Measurements from ENCODE around the gene ADM5.

Gene ADM5

DNA sequence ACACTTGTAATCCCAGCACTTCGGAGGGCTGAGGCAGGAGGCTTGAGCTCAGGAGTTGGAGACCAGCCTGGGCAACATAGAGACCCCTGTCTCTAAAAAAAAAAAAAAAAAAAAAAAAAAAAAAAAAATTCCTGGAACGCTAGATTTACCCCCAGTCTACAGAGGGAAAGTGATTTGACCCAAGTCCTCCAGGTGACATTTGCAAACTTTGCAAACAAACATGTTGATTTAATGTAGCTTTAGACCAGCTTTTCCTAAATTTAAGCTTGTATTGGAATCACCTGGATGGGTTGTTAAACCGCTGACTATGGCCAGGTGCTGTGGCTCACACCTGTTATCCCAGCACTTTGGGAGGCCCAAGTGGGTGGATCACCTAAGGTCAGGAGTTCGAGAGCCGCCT lies 10.0 kb downstream of the ADM5 start:
- H3K36me3 ChIP-seq (ENCODE audit: control insufficient read depth, insufficient read depth, low read length) = no peaks in the 10 kb centered on the region

DNA sequence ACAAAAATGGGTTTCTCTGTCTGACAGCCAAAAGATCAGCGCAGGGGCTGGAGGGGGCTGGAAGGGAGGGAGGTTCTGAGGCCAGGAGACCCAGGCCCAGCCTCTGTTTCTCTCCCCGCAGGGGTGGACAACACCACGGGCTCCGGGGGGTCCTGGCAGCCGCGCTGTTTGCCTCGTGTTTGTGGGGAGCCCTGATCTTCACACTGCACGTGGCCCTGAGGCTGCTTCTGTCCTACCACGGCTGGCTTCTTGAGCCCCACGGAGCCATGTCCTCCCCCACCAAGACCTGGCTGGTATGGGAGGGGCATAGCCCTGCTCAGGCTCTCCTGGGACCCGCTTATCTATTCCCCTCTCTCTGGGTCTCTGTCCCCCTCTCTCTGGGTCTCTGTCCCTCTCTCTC lies 11.2 kb downstream of the ADM5 start:
- no peaks in the 10 kb centered on the region for H3K36me3 ChIP-seq (ENCODE audit: control insufficient read depth, insufficient read depth, low read length)
- no peak for DNase-seq
- no peak overlapping the region for H3K4me3 ChIP-seq (ENCODE audit: insufficient read depth, low read depth, low read length, poor library complexity, severe bottlenecking)
- H3K9me3 ChIP-seq (ENCODE audit: control insufficient read depth, low read length) = no peaks in the 10 kb centered on the region
- H3K27me3 ChIP-seq (replicated peaks; ENCODE audit: control insufficient read depth, insufficient read depth, low read length, poor library complexity, severe bottlenecking) = peaks cover 2% of the 10 kb centered on the region
- H3K27ac ChIP-seq (ENCODE audit: insufficient read depth, low read length, poor library complexity, severe bottlenecking) = no peak overlapping the region
- no peaks in the 10 kb centered on the region for H3K4me1 ChIP-seq (ENCODE audit: control insufficient read depth, insufficient read depth, low read length, poor library complexity, severe bottlenecking)

More for the DNA sequence above, 10.0 kb downstream of the ADM5 start:
- no peak for DNase-seq
- no peaks in the 10 kb centered on the region for H3K4me1 ChIP-seq (ENCODE audit: control insufficient read depth, insufficient read depth, low read length, poor library complexity, severe bottlenecking)
- no peaks in the 10 kb centered on the region for H3K9me3 ChIP-seq (ENCODE audit: control insufficient read depth, low read length)
- H3K27me3 ChIP-seq (replicated peaks; ENCODE audit: control insufficient read depth, insufficient read depth, low read length, poor library complexity, severe bottlenecking) = peaks cover 2% of the 10 kb centered on the region
- H3K27ac ChIP-seq (ENCODE audit: insufficient read depth, low read length, poor library complexity, severe bottlenecking) = no peak overlapping the region
- H3K4me3 ChIP-seq (ENCODE audit: insufficient read depth, low read depth, low read length, poor library complexity, severe bottlenecking) = no peak overlapping the region

DNA sequence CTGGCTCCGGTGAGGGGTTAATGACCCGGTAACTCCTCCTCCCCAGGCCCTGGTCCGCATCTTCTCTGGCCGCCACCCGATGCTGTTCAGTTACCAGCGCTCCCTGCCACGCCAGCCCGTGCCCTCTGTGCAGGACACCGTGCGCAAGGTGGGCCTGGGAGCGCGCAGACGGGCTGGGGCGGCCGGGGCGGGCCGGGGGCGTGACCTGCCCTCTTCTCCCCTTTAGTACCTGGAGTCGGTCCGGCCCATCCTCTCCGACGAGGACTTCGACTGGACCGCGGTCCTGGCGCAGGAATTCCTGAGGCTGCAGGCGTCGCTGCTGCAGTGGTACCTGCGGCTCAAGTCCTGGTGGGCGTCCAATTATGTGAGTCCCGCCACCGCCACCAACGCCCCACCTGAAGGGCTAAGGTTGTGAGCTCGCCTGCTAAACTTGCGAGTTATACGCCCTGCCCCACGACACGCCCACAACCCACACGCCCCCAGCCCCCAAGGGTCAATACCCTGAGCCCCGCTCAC lies 11.9 kb downstream of the ADM5 start:
- H3K36me3 ChIP-seq (ENCODE audit: control insufficient read depth, insufficient read depth, low read length) = no peaks in the 10 kb centered on the region
- no peaks in the 10 kb centered on the region for H3K9me3 ChIP-seq (ENCODE audit: control insufficient read depth, low read length)
- H3K4me1 ChIP-seq (ENCODE audit: control insufficient read depth, insufficient read depth, low read length, poor library complexity, severe bottlenecking) = no peaks in the 10 kb centered on the region
- H3K4me3 ChIP-seq (ENCODE audit: insufficient read depth, low read depth, low read length, poor library complexity, severe bottlenecking) = no peak overlapping the region
- H3K27me3 ChIP-seq (replicated peaks; ENCODE audit: control insufficient read depth, insufficient read depth, low read length, poor library complexity, severe bottlenecking) = peaks cover 2% of the 10 kb centered on the region
- DNase-seq = no peak
- H3K27ac ChIP-seq (ENCODE audit: insufficient read depth, low read length, poor library complexity, severe bottlenecking) = no peak overlapping the region

DNA sequence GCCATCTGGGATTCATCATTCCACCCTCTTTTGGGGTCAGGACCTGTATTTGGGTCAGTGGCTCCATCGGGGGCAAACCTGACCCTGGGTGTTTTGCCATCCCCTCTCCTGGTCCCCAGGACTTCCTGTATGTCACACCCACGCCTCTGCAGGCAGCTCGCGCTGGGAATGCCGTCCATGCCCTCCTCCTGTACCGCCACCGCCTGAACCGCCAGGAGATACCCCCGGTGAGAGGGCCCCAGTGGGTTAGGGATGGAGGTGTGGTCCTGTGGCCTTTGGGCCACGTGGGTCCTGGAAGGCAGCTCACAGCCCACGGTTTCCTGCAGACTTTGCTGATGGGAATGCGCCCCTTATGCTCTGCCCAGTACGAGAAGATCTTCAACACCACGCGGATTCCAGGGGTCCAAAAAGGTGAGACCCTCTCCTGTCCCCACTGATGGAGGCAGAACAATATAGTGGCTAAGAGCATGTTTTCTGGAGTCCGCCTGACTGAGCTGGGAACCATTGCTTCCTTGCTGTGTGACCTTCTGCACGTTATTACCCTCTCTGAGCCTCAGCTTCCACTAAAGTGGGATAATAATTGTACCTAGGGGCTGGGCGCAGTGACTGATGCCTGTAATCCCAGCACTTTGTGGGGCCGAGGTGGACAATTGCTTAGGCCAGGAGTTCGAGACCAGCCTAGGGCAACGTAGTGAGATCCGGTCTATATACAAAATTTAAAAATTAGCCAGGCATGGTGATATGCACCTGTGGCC lies 15.7 kb downstream of the ADM5 start:
- H3K36me3 ChIP-seq (ENCODE audit: control insufficient read depth, insufficient read depth, low read length) = no peaks in the 10 kb centered on the region
- H3K27me3 ChIP-seq (replicated peaks; ENCODE audit: control insufficient read depth, insufficient read depth, low read length, poor library complexity, severe bottlenecking) = peaks cover 2% of the 10 kb centered on the region
- H3K27ac ChIP-seq (ENCODE audit: insufficient read depth, low read length, poor library complexity, severe bottlenecking) = no peak overlapping the region
- no peaks in the 10 kb centered on the region for H3K9me3 ChIP-seq (ENCODE audit: control insufficient read depth, low read length)
- DNase-seq = no peak
- H3K4me1 ChIP-seq (ENCODE audit: control insufficient read depth, insufficient read depth, low read length, poor library complexity, severe bottlenecking) = no peaks in the 10 kb centered on the region
- no peak overlapping the region for H3K4me3 ChIP-seq (ENCODE audit: insufficient read depth, low read depth, low read length, poor library complexity, severe bottlenecking)

DNA sequence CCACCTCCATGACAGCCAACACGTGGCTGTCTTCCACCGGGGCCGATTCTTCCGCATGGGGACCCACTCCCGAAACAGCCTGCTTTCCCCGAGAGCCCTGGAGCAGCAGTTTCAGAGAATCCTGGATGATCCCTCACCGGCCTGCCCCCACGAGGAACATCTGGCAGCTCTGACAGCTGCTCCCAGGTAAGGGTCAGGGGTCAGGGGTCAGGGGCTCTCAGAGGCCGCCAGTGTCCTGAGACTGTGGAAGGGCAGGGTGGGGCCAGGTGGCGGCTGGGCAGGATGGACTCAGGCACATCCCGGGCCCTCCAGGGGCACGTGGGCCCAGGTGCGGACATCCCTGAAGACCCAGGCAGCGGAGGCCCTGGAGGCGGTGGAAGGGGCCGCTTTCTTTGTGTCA lies 16.5 kb downstream of the ADM5 start:
- Histone ChIP-seq H3K27ac (ENCODE audit: insufficient read depth, low read length, poor library complexity, severe bottlenecking) (no peak overlapping the region), H3K4me1 (ENCODE audit: control insufficient read depth, insufficient read depth, low read length, poor library complexity, severe bottlenecking) (no peaks in the 10 kb centered on the region), H3K27me3 (replicated peaks; ENCODE audit: control insufficient read depth, insufficient read depth, low read length, poor library complexity, severe bottlenecking) (peaks cover 2% of the 10 kb centered on the region), H3K36me3 (ENCODE audit: control insufficient read depth, insufficient read depth, low read length) (no peaks in the 10 kb centered on the region), H3K4me3 (ENCODE audit: insufficient read depth, low read depth, low read length, poor library complexity, severe bottlenecking) (no peak overlapping the region), H3K9me3 (ENCODE audit: control insufficient read depth, low read length) (no peaks in the 10 kb centered on the region)
- no peak for DNase-seq

DNA sequence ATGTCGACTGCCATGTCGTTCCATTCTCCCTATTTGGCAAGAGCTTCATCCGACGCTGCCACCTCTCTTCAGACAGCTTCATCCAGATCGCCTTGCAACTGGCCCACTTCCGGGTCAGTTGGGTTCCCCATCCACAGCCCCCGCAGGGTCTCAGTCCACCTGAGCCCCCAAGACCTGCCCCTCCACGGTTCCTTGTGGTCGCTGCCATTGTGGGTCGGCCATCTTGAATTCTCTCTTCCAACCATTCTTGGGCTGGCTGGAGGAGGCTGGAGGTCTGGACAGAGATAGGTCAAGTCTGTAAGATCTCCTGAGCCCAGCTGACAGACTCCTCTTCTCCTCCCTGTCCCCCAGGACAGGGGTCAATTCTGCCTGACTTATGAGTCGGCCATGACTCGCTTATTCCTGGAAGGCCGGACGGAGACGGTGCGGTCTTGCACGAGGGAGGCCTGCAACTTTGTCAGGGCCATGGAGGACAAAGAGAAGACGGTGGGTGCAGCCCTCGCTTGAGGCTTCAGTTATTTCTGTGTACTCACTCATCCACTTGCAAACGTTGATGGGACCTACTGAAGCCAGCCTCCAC lies 21.1 kb downstream of the ADM5 start:
- Histone ChIP-seq H3K4me3 (ENCODE audit: insufficient read depth, low read depth, low read length, poor library complexity, severe bottlenecking) (no peak overlapping the region), H3K36me3 (ENCODE audit: control insufficient read depth, insufficient read depth, low read length) (no peaks in the 10 kb centered on the region), H3K4me1 (ENCODE audit: control insufficient read depth, insufficient read depth, low read length, poor library complexity, severe bottlenecking) (no peaks in the 10 kb centered on the region), H3K9me3 (ENCODE audit: control insufficient read depth, low read length) (no peaks in the 10 kb centered on the region), H3K27ac (ENCODE audit: insufficient read depth, low read length, poor library complexity, severe bottlenecking) (no peak overlapping the region), H3K27me3 (replicated peaks; ENCODE audit: control insufficient read depth, insufficient read depth, low read length, poor library complexity, severe bottlenecking) (no peaks in the 10 kb centered on the region)
- DNase-seq = no peak

DNA sequence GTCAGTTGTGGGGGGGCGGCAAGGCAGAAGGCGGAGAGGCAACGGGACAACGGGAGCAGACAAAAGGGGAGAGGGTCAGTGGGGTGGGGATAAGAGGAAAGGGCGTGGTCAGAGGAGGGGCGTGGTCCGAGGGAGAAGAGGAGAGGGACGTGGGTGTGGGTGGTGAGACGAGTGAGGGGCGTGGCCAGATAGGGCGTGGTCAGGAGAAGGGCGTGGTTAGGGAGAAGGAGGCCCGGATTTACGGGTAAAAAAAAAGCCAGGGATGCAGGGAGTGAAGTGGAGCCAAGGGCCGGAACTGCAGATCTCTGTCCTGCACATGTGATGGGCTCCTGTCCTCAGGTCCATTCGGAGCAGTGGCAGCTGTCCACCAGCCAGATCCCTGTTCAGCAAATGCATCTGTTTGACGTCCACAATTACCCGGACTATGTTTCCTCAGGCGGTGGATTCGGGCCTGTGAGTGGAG lies 23.0 kb downstream of the ADM5 start:
- Histone ChIP-seq H3K27me3 (replicated peaks; ENCODE audit: control insufficient read depth, insufficient read depth, low read length, poor library complexity, severe bottlenecking) (no peaks in the 10 kb centered on the region), H3K27ac (ENCODE audit: insufficient read depth, low read length, poor library complexity, severe bottlenecking) (no peak overlapping the region), H3K36me3 (ENCODE audit: control insufficient read depth, insufficient read depth, low read length) (no peaks in the 10 kb centered on the region), H3K4me1 (ENCODE audit: control insufficient read depth, insufficient read depth, low read length, poor library complexity, severe bottlenecking) (no peaks in the 10 kb centered on the region), H3K9me3 (ENCODE audit: control insufficient read depth, low read length) (no peaks in the 10 kb centered on the region), H3K4me3 (ENCODE audit: insufficient read depth, low read depth, low read length, poor library complexity, severe bottlenecking) (no peak overlapping the region)
- no peak for DNase-seq

DNA sequence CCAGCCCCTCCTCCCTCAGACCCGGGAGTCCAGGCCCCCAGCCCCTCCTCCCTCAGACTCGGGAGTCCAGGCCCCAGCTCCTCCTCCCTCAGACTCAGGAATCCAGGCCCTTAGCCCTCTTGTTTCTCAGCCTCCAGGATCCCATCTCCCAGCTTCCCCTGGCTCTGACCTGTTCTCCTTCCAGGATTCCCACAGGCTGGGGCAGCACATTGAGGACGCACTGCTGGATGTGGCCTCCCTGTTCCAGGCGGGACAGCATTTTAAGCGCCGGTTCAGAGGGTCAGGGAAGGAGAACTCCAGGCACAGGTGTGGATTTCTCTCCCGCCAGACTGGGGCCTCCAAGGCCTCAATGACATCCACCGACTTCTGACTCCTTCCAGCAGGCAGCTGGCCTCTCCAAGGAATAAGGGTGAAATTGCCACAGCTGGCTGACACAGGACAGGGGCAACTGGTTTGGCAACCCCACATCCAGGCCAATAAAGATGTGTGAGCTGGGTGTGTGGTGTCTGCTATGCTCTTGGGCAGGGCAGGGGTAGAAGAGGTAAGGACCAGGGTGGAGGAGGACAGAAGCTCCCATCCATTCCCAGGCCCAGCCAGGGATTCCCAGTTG lies 23.9 kb downstream of the ADM5 start:
- no peak overlapping the region for H3K4me3 ChIP-seq (ENCODE audit: insufficient read depth, low read depth, low read length, poor library complexity, severe bottlenecking)
- H3K9me3 ChIP-seq (ENCODE audit: control insufficient read depth, low read length) = no peaks in the 10 kb centered on the region
- H3K27ac ChIP-seq (ENCODE audit: insufficient read depth, low read length, poor library complexity, severe bottlenecking) = no peak overlapping the region
- H3K27me3 ChIP-seq (replicated peaks; ENCODE audit: control insufficient read depth, insufficient read depth, low read length, poor library complexity, severe bottlenecking) = no peaks in the 10 kb centered on the region
- H3K4me1 ChIP-seq (ENCODE audit: control insufficient read depth, insufficient read depth, low read length, poor library complexity, severe bottlenecking) = peaks cover 4% of the 10 kb centered on the region
- DNase-seq = no peak
- no peaks in the 10 kb centered on the region for H3K36me3 ChIP-seq (ENCODE audit: control insufficient read depth, insufficient read depth, low read length)

DNA sequence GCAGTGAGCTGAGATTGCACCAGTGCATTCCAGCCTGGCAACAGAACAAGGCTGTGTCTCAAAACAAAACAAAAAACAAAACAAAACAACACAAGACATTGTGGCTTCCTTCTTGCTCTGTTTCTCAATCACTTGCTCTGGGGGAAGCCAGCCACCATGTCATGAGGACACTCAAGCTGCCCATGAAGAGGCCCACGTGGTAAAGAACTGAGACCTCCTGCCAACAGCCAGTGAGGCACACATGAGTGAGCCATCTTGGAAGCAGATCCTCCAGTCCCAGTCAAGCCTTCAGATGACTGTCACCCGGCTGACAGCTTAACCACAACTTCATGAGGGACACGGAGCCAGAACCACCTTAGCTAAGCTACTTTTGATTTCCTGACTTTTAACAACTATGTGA lies 26.8 kb downstream of the ADM5 start:
- Histone ChIP-seq H3K36me3 (ENCODE audit: control insufficient read depth, insufficient read depth, low read length) (no peaks in the 10 kb centered on the region), H3K9me3 (ENCODE audit: control insufficient read depth, low read length) (no peaks in the 10 kb centered on the region), H3K4me3 (ENCODE audit: insufficient read depth, low read depth, low read length, poor library complexity, severe bottlenecking) (no peak overlapping the region), H3K4me1 (ENCODE audit: control insufficient read depth, insufficient read depth, low read length, poor library complexity, severe bottlenecking) (peaks cover 4% of the 10 kb centered on the region), H3K27me3 (replicated peaks; ENCODE audit: control insufficient read depth, insufficient read depth, low read length, poor library complexity, severe bottlenecking) (no peaks in the 10 kb centered on the region), H3K27ac (ENCODE audit: insufficient read depth, low read length, poor library complexity, severe bottlenecking) (no peak overlapping the region)
- DNase-seq = no peak

DNA sequence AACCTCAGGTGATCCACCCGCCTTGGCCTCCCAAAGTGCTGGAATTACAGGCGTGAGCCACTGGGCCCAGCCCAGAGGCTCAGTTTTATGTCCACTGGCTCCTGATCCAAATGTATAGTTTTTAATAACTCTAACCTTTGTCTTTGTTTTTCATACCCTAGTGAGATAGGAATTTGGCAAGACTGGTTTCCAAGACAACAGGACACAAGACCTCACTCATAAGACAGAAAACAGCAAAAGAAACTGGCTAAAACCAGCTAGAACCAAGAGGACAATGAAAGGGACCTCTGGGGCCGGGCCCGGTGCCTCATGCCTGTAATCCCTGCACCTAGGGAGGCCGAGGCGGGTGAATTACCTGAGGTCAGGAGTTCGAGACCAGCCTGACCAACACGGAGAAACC lies 29.1 kb downstream of the ADM5 start:
- Histone ChIP-seq H3K36me3 (ENCODE audit: control insufficient read depth, insufficient read depth, low read length) (no peaks in the 10 kb centered on the region), H3K27ac (ENCODE audit: insufficient read depth, low read length, poor library complexity, severe bottlenecking) (no peak overlapping the region), H3K27me3 (replicated peaks; ENCODE audit: control insufficient read depth, insufficient read depth, low read length, poor library complexity, severe bottlenecking) (no peaks in the 10 kb centered on the region), H3K9me3 (ENCODE audit: control insufficient read depth, low read length) (no peaks in the 10 kb centered on the region), H3K4me1 (ENCODE audit: control insufficient read depth, insufficient read depth, low read length, poor library complexity, severe bottlenecking) (peaks cover 4% of the 10 kb centered on the region), H3K4me3 (ENCODE audit: insufficient read depth, low read depth, low read length, poor library complexity, severe bottlenecking) (no peak overlapping the region)
- no peak for DNase-seq
